ENCODE results near the gene MAPK8IP3. TPM values are rescaled to one million over a fixed set of nuclear protein-coding genes. Genes with fewer than 3 reads are reported as not detected.
A peak's percentile ranks its signal among the peaks of the same experiment; 100 is the strongest.

The MAPK8IP3 gene
- total RNA-seq, 1 experiment from 2014 or later: 41.1 TPM

DNA sequence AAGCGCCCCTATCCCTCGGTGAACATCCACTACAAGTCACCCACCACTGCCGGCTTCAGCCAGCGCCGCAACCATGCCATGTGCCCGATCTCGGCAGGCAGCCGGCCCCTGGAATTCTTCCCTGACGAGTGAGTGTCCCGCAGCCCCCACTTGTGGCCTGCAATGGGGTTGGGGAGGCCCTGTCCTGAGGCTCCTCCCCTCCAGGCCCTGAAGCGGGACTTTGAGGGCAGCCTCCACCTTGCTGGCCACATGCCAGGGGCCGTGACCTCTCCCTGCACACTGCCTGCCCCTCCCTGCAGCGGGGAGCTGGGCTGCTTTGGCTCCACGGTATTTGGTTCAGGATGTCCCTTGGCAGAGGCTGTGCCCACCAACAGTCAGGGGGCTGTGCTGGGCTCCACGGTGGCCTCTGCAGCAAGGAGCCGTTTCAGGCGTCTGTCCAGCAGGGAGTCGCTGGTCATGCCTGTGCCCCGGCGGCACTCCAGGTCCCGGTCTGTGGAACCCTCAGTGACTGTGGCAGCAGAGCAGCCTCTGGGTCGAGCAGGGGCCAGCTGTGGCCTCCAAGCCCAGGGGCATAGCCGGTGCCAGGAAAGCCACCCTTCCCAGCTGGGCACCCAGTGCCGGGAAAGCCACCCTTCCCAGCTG lies 57.0 kb downstream of the MAPK8IP3 start:
- TF ChIP-seq, protein P1, sequence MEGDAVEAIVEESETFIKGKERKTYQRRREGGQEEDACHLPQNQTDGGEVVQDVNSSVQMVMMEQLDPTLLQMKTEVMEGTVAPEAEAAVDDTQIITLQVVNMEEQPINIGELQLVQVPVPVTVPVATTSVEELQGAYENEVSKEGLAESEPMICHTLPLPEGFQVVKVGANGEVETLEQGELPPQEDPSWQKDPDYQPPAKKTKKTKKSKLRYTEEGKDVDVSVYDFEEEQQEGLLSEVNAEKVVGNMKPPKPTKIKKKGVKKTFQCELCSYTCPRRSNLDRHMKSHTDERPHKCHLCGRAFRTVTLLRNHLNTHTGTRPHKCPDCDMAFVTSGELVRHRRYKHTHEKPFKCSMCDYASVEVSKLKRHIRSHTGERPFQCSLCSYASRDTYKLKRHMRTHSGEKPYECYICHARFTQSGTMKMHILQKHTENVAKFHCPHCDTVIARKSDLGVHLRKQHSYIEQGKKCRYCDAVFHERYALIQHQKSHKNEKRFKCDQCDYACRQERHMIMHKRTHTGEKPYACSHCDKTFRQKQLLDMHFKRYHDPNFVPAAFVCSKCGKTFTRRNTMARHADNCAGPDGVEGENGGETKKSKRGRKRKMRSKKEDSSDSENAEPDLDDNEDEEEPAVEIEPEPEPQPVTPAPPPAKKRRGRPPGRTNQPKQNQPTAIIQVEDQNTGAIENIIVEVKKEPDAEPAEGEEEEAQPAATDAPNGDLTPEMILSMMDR (conservative IDR thresholded peaks at IDR 0.05; ENCODE audit: low read depth, low read length): no peak
- TF ChIP-seq EZH2 (IDR thresholded peaks at IDR 0.05; ENCODE audit: low read length, unreplicated experiment): no peak
- TF ChIP-seq EZH2phosphoT487 (IDR thresholded peaks at IDR 0.05; ENCODE audit: borderline replicate concordance, low read length): no peak
- ATAC-seq: no peak
- no peaks in the 10 kb centered on the region for H3K36me3 ChIP-seq (ENCODE audit: low read depth, low read length)
- no peak overlapping the region for H3K9ac ChIP-seq (ENCODE audit: low read length)
- no peak overlapping the region for H3K4me3 ChIP-seq (ENCODE audit: low read length)
- no peaks in the 10 kb centered on the region for H3K4me1 ChIP-seq (ENCODE audit: insufficient read depth, low read length)
- no peak overlapping the region for H3K27ac ChIP-seq (ENCODE audit: low read length)
- POLR2A ChIA-PET (ENCODE audit: unreplicated experiment): no interaction called here
- no peak overlapping the region for H3K4me2 ChIP-seq (ENCODE audit: low read length)
- no peaks in the 10 kb centered on the region for H4K20me1 ChIP-seq (ENCODE audit: low read length)
- no peak overlapping the region for H2AFZ ChIP-seq (ENCODE audit: low read length)
- no peaks in the 10 kb centered on the region for H3K79me2 ChIP-seq (ENCODE audit: low read length)
- no peaks in the 10 kb centered on the region for H3K9me2 ChIP-seq (replicated peaks; ENCODE audit: low read length)
- no peak for DNase-seq
- CTCF ChIA-PET: no interaction called here
- no peaks in the 10 kb centered on the region for H3F3A ChIP-seq (ENCODE audit: low read length, unreplicated experiment)
- no peaks in the 10 kb centered on the region for H3K27me3 ChIP-seq (ENCODE audit: low read length)
- intact Hi-C loops (cut with micrococcal nuclease): no loop called here
- no peaks in the 10 kb centered on the region for H3K9me3 ChIP-seq (ENCODE audit: low read length)
- BruUV-seq (replicated peaks): no TSS peak

DNA sequence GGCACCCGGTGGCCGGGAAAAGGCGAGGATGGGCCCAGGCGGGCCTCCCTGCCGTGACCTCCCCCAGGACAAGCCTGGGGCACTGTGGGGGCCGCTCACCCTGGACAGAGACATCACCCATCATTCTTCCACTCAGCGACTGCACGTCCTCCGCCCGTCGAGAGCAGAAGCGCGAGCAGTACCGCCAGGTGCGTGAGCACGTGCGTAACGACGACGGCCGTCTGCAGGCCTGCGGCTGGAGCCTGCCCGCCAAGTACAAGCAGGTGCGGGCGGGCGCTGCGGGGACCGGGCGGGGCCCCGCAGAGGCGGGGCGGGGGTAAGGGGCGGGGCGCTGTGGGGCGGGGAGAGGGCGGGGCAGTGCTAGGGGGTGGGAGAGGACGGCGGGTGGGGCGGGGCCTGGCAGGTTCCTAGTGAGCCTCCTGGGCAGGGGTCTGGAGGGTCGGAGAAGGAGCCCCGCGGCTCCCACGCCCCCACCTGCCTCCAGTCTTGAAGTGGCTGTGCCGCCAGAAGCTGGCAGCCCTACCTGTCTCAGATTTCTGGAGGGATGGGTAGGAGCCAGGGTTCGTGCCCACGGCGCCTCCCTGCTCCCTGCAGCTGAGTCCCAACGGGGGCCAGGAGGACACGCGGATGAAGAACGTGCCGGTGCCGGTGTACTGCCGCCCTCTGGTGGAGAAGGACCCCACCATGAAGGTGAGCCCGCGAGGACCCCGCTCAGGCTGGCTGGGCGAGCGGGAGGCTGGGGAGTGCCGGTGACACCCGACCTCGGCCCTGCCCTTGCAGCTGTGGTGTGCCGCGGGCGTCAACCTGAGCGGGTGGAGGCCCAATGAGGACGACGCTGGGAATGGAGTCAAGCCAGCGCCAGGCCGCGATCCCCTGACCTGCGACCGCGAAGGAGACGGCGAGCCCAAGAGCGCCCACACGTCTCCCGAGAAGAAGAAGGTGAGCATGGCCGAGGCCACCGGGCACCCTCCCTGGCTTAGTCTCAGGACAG lies 57.8 kb downstream of the MAPK8IP3 start:
- Histone ChIP-seq H4K20me1 (ENCODE audit: low read length) (no peaks in the 10 kb centered on the region), H3K4me2 (ENCODE audit: low read length) (no peak overlapping the region), H3K4me3 (ENCODE audit: low read length) (no peak overlapping the region), H3F3A (ENCODE audit: low read length, unreplicated experiment) (no peaks in the 10 kb centered on the region), H3K9ac (ENCODE audit: low read length) (no peak overlapping the region), H2AFZ (ENCODE audit: low read length) (no peak overlapping the region), H3K27me3 (ENCODE audit: low read length) (no peaks in the 10 kb centered on the region), H3K79me2 (ENCODE audit: low read length) (no peaks in the 10 kb centered on the region), H3K9me3 (ENCODE audit: low read length) (no peaks in the 10 kb centered on the region), H3K4me1 (ENCODE audit: insufficient read depth, low read length) (no peaks in the 10 kb centered on the region), H3K9me2 (replicated peaks; ENCODE audit: low read length) (no peaks in the 10 kb centered on the region), H3K27ac (ENCODE audit: low read length) (no peak overlapping the region), H3K36me3 (ENCODE audit: low read depth, low read length) (no peaks in the 10 kb centered on the region)
- DNase-seq (no peak), ATAC-seq (no peak)
- intact Hi-C loops (cut with micrococcal nuclease): no loop called here
- BruUV-seq (replicated peaks): no TSS peak
- ChIA-PET POLR2A (ENCODE audit: unreplicated experiment) (no interaction called here), CTCF (no interaction called here)
- no peak for TF ChIP-seq EZH2phosphoT487 (IDR thresholded peaks at IDR 0.05; ENCODE audit: borderline replicate concordance, low read length)
- TF ChIP-seq, protein P1 (conservative IDR thresholded peaks at IDR 0.05; ENCODE audit: low read depth, low read length): peak; percentile 38

DNA sequence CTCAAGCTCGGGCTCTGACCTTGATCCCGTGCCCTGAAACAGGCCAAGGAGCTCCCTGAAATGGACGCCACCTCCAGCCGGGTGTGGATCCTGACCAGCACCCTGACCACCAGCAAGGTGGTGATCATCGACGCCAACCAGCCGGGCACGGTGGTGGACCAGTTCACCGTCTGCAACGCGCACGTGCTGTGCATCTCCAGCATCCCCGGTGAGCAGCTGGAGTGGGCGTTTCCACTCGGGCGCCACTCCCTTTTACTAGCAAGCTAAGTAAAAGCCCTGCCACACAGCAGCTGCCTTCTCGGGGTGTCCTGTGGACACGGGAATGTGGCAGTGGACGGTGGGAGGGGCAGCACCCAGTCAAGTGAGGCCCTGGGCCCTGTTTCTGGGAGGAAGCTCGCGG lies 59.0 kb downstream of the MAPK8IP3 start:
- Histone ChIP-seq H2AFZ (ENCODE audit: low read length) (no peak overlapping the region), H3F3A (ENCODE audit: low read length, unreplicated experiment) (no peaks in the 10 kb centered on the region), H3K9ac (ENCODE audit: low read length) (no peak overlapping the region), H3K9me3 (ENCODE audit: low read length) (no peaks in the 10 kb centered on the region), H3K4me3 (ENCODE audit: low read length) (no peak overlapping the region), H3K4me2 (ENCODE audit: low read length) (no peak overlapping the region), H3K27ac (ENCODE audit: low read length) (no peak overlapping the region), H3K27me3 (ENCODE audit: low read length) (no peaks in the 10 kb centered on the region), H3K79me2 (ENCODE audit: low read length) (no peaks in the 10 kb centered on the region), H3K9me2 (replicated peaks; ENCODE audit: low read length) (no peaks in the 10 kb centered on the region), H4K20me1 (ENCODE audit: low read length) (no peaks in the 10 kb centered on the region), H3K4me1 (ENCODE audit: insufficient read depth, low read length) (no peaks in the 10 kb centered on the region), H3K36me3 (ENCODE audit: low read depth, low read length) (no peaks in the 10 kb centered on the region)
- no TSS peak for BruUV-seq (replicated peaks)
- ATAC-seq (no peak), DNase-seq (no peak)
- TF ChIP-seq, protein P1 (conservative IDR thresholded peaks at IDR 0.05; ENCODE audit: low read depth, low read length): no peak
- TF ChIP-seq EZH2phosphoT487 (IDR thresholded peaks at IDR 0.05; ENCODE audit: borderline replicate concordance, low read length) (no peak), EZH2 (IDR thresholded peaks at IDR 0.05; ENCODE audit: low read length, unreplicated experiment) (no peak)
- ChIA-PET CTCF (no interaction called here), POLR2A (ENCODE audit: unreplicated experiment) (no interaction called here)
- intact Hi-C loops (cut with micrococcal nuclease): no loop called here
